Measurements from ENCODE around the gene GRID2.

Gene GRID2

DNA sequence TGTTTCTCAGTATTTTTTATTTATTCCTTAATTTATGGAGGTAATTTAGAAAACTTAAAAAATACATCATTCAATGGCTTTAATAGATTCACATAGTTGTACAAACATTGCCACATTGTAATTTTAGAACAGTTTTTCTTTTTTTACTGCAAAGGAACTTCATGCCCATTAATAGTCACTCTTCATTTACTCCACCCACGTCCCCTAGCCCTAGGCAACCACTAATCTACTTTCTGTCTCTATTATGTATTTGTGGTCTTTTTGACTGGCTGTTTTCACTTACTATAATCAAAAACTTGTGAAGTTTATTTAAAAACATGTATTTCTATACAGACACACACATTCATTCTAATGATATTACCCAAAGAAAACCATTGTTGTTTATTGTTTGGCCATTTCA, 664.8 kb downstream of the GRID2 start:
- no peak for DNase-seq (ENCODE audit: low spot score)

DNA sequence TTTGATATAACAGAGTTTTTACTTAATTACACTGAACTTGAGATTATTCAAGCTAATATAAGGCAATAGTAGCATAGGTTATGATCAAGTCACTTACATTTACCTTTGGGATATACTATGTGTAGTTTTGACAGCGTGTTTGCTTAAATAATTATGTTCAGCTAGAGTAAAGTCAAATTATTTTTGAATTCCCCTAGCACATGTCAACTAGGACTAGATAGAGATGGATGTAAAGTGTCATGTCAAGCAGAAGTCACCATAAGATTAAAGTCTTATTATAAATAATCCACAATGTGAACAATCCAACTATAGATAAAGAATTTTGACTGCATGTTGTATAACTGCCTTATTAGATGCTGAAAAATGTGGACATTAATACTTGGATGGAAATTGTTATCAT, 665.2 kb downstream of the GRID2 start:
- no peak for DNase-seq (ENCODE audit: low spot score)

DNA sequence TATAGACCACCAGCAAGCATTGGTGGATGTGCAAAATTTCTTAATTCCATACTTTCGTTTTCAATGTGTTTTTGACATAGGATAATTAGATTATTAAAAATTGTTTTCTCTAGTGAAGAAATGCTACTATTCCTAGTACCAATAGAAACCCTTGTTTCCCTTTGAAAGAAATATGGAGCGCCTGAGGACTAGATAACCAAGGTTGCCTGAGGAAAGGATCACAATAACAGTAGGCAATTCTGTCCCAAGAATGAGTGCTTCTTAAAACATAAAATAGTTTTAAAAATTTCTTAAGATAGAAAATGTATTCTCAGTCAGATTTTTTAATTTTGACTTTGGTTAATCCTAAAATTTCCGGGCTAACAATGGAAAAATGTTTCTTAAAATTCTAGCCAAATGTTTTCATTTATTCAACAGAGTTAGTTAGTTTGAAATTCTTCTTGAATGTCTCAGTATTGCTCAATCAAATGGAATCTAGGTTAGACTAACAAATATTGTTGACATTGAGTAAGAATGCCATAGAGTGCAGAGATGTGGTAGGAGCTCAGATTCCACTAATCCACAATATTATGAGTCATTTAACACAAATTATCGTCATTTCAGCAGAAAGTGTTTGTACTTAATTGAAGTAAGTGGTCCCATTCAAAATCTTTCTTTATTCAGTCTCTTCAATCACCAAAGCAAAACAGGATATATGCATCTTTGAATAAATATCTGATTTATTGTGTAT, 666.0 kb downstream of the GRID2 start:
- DNase-seq (ENCODE audit: low spot score), result no peak

DNA sequence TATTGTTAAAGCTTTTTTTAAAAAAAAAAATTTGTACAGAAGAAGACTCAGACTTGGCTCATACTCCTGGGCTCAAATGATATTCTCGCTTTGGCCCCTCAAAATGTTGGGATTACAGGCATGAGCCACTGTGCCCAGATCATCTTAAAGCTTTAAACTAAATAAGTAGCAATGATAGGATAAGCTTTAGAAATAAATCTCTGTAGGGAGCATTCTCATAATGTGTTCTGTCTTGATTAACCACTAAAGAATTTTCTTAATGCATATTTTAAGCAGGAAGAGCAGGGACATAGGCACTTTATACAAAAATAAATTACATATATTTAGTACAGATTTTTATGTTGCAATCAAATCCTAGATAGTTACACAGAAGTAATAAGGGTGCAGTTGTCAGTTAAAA, 667.2 kb downstream of the GRID2 start:
- no peak for DNase-seq (ENCODE audit: low spot score)

DNA sequence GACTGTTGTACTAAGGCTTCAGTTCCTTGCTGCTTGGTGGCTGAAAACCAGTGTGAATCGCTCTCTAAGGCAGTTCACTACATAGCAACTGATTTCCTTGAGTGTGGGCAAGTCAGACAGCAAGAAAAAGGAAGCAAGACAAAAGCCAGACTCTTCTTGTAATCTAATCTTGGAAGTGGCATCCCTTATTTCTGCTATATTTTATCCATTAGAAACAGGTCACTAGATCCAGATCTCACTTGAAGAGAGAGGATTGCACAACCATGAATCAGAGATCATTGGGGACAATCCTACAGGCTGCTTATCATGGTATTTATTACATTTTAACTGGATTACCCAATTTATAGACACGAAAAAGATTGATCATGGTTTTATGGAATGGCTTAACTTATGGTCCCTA, 684.5 kb downstream of the GRID2 start:
- DNase-seq (ENCODE audit: low spot score), result no peak

DNA sequence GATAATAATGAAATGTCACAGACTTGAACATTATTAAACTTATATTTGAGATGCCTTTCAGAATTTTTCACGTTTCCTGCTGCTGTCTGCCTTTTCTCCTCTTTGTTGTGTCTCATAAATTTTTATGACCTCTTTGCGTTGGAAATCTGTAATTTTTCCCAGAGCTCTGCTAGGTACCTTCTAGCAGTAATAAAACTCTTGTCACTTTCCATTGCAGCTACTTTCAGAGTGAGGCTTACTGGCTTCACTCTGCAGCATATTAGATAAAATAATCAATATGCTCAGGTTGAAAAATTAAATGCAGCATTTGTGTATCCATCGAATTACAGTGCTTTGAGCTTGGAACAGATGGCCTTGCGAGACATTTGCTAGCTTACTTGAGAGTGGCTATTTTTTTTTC, 689.0 kb downstream of the GRID2 start:
- DNase-seq (ENCODE audit: low spot score), result no peak

DNA sequence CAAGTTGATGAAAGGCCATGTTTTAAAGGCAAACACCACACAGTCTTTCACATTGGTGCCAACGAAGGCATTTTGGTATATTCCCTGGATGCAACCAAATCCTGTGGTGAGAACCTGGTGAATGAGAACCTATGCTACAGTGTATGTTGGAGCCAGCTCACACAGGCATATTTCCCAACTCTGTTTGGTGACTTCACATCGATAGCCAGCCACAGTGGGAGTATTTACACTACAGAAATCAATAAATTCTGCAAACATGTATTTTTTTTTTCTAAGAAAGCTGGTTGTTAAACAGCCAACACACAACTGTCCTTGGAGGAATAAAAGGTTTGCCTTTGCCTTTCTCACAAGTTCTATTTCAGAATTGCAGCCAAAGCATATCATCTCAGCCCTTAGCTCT, 691.0 kb downstream of the GRID2 start:
- no peak for DNase-seq (ENCODE audit: low spot score)

DNA sequence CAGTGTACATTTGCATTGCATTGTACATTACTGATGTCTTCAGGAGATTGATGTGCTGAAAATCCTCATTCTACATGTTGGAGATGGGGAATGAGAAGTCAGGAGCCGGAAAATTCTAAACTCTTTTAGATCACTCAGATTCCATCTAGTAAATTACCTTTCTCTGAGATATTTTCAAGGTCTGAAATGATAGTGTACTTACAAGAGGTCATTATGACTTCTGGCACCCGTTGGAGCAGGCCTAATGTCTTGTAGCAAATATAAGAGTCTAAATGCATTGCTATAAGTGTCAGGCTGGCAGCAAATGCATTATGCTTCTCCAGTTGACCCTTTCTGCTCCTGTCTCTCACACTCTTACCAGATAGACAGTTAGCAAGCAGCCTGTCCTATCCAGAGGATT, 692.8 kb downstream of the GRID2 start:
- no peak for DNase-seq (ENCODE audit: low spot score)

DNA sequence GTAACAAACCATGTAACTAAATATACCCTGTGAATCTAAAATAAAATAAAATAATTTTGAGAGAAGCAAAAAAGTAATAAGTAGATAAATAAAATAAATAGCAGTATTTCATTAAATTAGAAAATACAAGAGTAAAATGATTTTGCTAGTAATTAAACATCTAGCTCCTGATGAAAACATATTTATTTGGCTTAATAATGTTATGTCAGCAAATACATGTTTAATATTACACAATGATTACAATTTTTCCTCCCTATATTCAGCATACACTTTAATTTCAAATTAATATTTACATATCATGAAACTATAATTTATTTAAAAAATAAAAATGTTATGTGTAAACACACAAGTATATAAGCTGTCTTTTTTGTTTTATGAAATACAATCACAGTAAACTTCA, 697.1 kb downstream of the GRID2 start:
- DNase-seq (ENCODE audit: low spot score), result no peak

DNA sequence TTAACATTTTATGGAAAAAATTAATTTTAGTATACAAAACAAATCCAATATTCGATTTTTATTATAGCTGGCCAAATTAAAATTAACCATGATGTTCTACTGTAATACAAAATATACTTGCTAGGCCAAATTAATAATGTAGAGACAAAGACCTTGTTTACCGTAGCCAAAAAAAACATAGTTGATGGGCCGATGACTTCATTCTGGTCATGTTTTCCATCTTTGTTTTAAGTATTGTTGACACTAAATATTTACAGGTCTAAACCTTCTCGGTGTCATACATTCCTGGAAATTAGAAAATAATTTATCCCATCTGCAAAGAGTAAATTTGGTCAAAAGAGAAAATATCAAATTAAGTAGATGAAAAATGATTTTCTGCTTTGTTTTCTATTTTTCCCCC, 698.5 kb downstream of the GRID2 start:
- DNase-seq (ENCODE audit: low spot score), result no peak

DNA sequence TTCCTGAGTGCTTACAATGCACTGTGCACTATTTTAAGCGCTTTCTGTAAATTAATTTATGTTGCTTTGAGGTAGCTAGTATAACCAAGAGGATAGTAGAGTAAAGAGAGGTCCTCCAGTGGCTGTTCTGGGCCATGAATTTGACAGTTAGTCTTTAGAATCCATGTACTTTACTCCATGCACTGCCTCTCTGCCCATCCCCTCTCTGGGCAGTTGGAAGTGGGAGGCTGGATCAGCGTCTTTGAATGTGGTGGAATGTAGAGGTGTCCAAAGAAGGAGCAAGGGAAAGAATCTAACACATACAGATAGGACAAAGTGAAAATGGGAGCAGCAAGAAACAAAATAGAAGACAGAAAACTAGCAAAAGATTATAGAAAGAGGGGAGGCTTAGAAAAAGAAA, 712.6 kb downstream of the GRID2 start:
- DNase-seq (ENCODE audit: low spot score), result no peak

DNA sequence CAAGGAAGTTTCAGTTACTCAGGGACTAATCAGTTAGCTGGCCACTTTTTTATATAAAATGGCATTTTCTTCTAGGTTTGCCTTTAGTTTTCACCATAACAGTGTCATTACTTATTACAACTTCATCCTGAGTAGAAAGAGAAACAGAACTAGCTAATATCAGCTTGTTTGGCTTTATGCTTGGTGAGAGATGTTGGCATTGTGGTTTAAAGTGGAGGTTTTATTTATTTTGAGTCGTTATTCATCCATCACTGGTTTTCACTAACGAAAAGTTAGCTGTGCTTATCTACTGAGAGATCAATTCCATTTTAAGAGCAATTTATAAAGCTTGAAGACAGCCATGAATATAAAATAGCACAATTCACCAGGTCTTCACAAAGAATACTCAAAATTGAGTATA, 714.5 kb downstream of the GRID2 start:
- DNase-seq (ENCODE audit: low spot score), result no peak

DNA sequence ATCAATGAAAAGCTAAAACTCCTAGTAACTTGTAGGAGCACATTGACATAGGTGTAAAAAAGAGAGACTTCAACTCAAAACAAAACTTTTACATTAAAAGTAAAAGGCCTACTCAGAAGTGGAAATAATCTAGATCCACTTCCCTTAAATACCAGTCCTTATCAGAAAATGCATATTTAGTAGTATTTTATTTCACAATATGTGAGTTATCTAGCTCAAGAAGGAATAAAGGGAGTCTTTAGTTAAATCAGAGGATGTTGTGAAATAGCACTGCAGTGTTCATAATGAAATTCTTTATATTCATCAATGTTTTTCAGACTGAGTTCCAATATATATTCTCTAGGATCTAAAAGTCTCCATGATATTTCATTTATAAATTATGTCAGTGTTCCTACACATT, 715.0 kb downstream of the GRID2 start:
- DNase-seq (ENCODE audit: low spot score), result no peak

DNA sequence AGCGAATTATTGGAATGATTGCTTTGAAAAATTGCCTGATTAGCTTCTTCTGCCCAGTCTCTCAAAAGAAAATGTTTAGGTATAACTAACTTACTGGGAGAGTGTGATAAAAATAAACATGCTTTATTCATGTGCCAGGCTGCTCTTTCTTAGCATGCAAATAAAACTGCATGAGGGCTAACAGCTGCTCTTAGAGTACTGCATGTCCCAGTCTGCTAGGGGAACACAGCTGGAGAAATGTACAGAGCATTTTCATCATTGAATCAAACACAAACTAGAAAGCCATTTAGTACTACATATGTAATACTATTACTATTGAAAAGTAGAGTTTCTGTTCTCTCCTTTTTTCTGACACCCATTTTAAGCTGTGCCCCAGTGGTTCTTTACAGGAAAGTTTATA, 726.0 kb downstream of the GRID2 start:
- DNase-seq (ENCODE audit: low spot score), result no peak

DNA sequence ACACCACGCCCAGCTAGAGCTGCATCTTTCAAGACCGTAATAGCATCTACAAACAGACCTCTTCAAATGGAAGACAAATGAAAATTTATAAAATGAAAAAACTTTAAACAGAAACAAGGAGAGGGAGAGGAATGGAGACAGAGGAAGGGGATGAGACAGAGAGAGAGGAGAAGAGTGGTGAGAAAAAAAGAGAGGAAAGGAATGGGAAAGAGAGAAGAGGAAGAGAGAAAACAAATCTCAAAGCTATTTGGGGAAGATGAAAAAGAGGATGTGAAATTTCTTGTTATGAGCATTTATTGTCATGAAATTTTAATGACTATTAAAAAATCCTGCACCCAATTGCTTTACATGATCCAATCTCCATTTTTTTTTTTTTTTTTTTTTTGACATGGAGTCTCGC, 726.9 kb downstream of the GRID2 start:
- DNase-seq (ENCODE audit: low spot score), result no peak

DNA sequence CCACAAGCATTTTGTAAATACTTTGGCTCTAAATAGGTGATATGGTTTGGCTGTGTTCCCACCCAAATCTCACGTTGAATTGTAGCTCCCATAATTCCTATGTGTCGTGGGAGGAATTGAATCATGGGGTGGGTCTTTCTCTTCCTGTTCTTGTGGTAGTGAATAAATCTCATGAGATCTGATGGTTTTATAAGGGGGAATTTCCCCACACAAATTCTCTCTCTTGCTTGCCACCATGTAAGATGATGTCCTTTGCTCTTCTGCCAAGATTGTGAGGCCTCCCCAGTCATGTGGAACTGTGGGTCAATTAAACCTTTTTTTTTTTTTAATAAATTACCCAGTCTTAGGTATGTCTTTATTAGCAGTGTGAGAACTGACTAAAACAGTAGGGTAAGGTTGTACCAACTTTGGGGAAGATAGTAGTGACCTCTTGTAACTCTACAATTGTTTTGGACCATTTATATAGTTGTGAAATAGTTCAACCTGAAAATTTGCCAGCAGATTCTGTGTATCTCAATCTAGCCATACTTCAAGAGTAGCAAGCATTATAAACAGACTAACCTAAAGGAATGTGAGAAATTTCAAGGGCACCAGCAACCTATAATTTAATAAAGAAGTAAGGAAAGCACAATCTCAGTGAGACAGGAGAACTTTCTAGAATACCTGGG, 727.8 kb downstream of the GRID2 start:
- DNase-seq (ENCODE audit: low spot score), result no peak

DNA sequence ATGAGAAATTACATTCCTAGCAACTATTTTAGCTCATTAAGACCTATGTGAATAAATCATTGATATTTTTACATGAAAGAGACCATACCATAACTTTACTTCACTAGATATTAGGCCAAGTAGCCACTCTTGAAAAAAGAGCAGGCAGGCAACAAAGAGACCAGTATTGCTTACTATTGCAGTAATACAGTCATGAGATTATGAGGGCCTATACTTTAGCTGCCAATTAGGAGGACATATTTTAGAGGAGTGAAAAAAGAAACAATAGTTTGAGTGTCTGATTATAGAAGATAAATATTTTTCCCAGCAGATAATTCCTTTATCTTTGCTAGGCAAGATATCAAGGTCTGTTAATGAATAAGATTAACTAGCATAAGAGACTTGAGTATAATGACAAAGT, 739.0 kb downstream of the GRID2 start:
- DNase-seq (ENCODE audit: low spot score), result no peak

DNA sequence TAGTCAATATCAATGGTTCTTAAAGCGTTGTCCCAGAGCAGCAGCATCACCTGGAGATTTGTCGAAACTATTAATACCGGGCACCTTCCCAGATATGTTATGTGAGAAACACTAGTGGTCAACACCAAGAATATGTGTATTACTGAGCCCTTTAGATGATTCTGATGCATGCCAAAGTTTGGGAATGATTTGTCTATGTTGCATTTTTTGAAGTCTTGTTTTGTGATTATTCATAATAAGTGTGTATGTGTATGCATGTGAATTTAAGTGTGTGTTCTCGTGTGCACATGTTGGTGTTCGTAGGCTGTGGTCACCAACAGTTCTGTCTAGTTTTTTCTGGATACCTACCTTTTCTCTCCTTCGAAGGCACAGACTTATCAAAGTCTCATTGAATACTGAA, 749.4 kb downstream of the GRID2 start:
- no peak for DNase-seq (ENCODE audit: low spot score)

DNA sequence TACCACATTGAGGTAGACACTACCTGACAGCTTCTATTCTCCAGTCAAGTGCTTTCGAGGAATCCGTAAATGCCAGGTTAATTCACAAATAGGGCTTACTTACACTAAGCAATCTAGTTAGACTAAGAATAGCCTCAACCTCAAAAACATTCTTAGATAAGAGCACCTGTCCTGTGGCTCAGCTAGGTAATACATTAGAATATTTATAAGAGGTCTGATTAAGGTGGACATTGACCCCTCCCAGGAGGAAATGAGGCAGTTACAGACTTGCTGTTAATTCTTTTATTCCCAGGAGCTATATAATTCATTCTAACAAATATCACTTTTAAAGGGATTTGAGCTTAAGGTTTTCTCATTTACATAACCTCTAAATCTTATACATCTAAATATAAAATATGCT, 758.1 kb downstream of the GRID2 start:
- no peak for DNase-seq (ENCODE audit: low spot score)

DNA sequence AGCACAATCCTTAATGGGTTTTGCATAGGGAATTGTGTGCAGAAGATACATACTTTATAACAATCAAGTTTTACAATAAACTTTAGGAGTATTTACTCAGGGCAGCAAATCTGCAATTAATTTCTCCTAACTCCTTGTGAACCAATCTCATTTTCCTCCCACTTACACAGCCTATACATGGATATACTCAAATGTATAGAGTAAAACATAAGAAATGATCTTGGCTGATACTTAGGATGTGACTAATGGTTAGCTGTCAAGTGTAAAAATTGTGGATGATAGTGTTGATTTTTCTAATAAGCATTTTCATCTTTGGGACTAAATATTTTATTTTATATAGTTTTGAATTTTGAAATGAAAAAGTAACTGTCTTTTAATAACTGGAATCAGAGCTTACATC, 759.6 kb downstream of the GRID2 start:
- DNase-seq (ENCODE audit: low spot score), result no peak

DNA sequence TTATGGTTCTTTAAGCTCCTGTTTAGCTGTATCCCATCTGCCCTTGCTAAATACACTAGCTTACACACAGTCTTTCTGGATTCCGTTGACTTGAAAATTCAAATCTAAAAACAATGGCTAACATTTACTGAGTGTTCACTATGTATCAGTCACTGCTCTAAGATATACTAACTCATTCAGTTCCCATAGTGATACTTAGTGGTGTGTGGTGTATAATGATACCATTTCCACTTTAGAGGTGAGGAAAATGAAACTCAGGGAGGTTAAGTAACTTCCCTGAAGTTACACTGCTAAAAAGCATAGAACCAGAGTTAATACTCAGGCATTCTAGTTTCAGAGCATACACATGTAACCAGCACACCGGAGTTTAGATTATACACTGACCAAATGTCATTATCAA, 762.0 kb downstream of the GRID2 start:
- DNase-seq (ENCODE audit: low spot score), result no peak

DNA sequence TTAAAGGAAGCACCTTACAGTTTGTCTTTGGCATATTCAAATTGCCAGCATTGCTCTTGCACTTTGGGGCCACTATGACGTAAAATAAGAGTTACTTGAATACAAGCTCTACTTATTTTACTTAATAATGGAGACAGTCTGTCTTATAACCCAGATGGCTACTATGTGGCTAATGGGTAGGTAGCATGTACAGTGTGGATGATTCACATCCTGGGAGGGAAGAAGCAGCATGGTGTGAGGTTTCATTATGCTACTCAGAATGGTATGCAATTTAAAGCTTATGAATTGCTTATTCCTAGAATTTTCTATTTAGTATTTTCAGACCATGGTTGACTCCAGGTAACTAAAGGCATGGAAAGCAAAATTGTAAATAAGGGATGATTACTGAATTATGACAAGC, 763.0 kb downstream of the GRID2 start:
- DNase-seq (ENCODE audit: low spot score), result no peak

DNA sequence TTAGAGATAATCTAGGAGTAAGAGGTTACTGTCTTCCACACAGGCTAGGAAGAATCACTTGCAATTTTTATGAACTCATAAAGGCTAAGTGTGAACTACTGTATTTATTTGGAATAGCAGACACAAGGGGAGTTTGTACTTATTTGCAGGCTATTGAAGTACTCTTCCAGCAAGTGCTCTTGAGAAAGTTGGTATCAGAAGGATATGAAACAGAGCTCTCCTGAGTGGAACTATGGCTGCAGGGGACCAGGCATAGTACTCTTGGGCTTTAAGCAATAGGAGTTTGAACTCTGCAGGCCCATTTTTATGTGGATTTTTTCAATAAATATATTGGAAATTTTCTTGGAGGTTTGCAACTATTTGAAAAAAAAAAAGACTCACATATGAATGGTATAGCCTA, 768.5 kb downstream of the GRID2 start:
- no peak for DNase-seq (ENCODE audit: low spot score)

DNA sequence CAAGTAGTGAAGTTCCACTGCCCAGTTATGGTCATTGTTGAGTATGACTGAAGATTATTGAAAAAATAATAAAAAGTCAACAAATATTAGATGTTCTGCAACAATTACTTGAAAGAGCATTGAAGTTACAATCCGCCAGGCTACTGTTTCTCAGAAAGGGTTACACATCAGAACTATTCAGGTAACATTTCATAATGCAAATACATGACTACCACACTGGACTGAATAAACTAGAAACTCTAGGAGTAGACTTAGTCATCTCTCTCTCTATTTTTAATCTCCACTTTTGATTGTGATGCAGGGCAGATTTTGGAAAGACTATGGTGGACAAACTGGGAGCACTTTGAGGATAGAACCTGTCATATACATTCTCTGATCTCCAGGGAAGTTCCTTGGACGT, 776.5 kb downstream of the GRID2 start:
- no peak for DNase-seq (ENCODE audit: low spot score)

All from hematopoietic multipotent progenitor cell treated with erythropoietin and hydrocortisone succinate and interleukin-3 and kit ligand, for 17 days (in vitro differentiated cells).